GM18499 (cell line): ENCODE results near the gene HOXA10.

ENCODE experiments used
- ATAC-seq: cut with Tn5 transposase; IDR thresholded peaks from one replicate; pipeline ENCODE4 v1.9.1; 2021; ENCODE audit warnings: moderate number of reproducible peaks; ENCODE audit not compliant: insufficient read depth, unreplicated experiment

HOXA10 gene

DNA sequence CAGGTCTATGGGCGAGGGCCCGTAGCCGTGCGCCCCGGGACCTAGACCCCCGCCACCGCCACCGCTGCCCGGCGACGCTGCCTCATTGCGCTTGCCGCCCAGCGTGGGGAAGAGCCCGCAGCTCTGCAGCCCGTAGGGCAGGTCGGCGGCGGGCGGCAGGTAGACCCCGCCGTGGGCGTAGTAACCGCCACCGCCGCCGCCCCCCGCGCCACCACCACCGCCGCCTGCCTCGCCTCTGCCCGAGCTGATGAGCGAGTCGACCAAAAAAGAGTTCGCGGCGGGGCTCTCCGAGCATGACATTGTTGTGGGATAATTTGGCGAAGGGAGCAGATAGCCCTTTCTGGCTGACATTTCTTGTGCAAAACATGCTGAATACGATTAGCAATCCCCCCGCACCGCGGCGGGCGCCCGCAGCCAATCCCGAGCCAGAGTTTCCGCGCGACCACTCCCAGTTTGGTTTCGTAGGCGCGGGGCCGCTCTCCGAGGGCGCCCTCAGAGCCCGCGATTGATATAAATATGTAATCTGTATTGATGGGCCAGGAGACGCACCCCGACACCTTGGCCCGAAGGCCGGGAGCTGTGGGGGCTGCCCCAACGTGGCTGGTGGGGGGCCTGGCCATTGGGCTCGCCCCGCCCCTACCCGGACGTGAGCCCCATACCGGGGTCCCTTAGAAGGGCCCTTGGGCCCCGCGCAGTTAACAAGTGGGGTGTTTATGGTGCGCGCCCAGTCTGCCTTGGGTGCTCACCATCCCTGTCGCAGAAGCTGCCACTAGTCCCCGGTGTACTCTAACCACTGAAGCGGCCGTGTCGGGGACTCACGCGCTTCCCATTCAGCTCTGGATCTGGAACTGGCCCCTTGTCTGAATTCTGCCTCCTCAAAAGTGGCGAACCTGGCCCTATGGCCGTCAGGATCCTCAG is at the start of gene HOXA10:
HOXA10 (minus strand) TSS at position 365 of the 918 bp plus-strand sequence; CDS start at position 351, 14 bp downstream.
- no peak for ATAC-seq

DNA sequence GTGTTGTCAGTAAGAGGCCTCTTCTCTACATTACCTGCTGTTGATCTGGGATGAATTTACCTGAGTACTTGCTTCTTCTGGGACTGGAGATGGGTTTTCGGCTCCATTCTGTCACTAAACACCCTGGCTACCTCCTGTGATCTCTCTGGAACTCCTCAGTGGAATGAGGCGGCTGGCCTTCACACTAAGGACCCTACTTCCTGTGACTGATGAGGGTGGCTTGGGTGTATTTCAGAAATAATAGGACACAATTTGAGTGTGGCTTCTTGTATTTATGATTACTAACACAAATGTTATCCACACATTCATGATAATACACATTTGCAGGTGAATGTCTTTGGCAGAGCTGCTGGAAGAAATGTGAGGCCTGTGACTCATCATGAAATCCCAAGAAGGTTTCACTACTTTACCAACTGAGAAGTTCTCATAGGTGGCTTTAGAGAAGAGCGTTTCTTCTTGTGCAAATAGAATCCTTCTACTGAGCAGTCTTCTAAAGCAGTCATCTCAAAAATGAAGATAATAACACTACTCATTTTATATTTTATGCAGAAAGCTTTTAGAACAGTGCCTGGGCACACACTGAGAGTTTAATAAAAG is 47.2 kb upstream of the HOXA10 start:
- no peak for ATAC-seq

DNA sequence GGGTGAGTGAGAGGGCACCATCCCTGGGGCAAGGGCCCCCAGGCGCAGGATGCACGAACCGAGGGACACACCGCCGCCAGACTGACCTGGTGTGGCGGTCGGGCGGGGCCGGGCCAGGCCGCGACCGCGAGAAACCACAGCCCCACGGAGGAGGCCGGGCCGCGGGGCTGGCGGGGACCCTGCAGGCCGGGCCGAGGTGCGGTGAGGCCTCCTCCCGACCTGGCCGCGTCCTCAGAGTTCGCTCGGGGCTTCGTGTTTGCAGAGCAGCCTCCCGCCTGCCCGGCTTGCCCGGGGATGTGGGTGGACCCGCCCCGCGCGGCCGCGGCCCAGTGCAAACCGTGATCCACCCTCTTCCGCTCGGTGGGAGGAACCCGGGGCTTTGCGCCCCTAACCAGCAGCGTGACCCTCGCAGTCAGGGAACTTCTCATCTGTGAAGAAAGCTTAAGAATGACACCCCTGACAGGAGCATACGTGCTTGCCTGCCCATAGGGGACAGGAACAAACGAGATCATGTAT is 46.4 kb upstream of the HOXA10 start:
- no peak for ATAC-seq

DNA sequence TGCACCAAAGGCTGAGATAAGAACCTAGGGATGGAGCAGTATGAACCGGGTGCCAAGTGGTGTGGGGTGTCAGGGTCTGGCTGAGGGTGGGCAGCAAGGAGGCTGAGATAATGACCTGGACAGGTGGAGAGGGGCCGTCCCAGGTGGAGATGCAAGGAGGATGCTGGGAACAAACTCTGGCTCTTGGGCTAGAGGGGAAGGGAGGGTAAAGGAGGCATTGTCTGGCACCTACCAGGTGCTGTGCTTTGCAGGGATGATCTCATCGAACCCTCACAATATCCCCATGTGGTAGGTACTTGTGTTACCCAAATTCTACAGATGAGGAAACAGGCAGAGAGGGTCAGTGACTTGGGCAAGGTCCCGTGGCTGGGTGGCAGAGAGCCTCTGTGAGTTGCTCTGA is 45.7 kb upstream of the HOXA10 start:
- ATAC-seq = no peak

DNA sequence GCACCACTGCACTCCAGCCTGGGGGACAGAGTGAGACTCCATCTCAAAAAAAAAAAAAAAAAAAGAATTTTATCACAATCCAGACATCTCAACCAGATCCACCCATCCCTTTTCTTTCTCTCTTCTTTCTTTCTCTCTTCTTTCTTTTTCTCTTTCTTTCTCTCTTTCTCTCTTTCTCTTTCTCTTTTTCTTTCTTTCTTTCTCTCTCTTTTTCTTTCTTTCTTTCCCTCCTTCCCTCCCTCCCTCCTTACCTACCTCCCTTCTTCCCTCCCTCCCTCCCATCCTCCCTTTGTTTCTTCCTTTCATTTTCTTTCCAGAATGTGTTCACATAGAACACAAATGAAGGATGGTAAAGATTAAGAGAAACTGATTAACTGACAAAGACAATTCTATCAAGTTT is 43.8 kb upstream of the HOXA10 start:
- no peak for ATAC-seq

DNA sequence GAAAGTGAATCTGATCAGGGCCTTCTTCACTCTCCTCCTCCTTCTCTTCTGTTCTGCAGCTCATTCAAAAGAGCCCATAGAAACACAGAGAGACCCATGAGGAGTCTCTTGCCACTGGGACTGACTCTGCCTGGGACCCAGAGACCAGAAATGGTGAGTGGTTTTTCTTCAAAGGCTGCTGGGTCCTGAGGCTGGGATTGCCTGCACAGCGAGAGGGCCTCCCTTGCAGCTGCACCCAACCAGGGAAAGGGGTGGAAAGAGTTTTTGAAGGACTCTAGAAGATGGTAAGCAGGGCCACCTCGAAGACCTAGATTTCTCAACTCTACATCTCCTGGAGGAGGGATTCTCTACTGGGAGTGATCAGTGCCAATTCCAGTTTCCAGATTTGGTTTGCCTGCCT is 41.2 kb upstream of the HOXA10 start:
- ATAC-seq = no peak

DNA sequence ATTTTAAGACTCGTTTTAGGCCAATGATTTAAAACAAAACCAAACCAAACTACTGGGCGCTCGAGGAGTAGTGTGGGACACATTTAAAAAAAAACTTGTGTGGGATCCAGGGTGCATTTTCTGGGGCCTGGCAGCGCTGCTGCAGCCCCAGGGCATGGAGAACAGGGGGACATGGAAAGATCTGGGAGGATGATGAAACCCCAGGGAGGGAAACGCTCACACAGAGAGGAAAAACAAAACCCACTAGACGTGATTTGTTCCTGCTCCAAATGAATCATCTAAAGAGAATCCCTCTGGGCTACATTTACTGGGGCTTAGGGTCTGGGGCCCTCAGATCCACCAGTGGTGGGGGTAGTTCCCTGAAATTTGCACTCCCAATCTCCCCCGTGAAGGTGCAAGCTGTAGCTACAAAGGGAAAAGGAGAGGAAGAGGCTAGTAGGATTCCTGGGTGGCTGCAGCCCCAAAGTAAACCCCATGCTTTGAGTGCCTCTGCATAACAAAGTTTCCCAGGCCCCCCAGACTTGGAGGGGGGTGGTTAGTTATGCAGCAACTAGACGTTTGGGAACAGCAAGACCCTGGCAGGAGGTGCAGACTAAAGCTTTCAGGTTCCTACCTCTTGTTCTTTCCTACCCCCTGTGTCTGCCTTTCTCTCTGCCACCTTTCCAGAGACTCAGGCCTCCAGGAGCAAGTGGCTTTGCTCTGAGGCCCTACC is 40.3 kb upstream of the HOXA10 start:
- no peak for ATAC-seq

DNA sequence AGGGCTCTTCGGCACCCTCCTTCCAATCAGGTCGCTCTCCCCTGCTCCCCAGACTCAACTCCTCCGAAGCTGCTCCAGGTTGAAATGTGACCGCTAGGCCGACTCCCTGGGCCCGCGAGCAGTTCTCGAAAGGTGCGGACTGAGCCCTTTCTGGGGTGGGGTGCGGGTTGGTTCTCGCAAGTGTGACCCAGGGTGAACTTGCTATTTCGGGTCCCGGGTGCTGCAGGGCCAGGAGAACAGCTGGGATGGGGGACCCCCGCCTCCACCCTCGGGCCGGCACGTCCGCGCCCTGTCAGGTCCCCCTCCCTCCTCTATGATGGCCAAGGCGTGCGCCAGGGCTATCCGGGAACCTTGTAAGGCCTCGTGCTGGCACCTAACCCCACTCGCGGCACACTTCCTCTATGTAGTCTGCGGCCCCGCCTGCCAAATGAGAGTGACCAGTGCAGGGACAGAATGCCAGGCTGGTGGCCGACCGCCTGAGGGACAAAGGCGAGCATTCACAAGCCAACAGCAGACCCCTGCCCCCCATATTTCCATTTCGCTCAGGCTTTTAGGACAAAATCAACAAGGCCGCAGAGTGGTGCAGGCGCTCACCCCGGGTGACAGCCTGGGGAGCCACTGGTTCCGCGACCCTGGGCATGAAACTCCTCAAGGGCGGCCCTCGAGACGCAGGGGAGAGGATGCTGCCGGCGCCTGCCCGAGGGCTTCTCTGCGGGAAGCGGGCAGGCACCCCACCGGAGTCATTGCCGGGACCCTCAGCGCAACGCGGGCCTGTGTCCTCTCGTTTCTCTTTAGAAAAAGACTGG is 39.5 kb upstream of the HOXA10 start:
- no peak for ATAC-seq

DNA sequence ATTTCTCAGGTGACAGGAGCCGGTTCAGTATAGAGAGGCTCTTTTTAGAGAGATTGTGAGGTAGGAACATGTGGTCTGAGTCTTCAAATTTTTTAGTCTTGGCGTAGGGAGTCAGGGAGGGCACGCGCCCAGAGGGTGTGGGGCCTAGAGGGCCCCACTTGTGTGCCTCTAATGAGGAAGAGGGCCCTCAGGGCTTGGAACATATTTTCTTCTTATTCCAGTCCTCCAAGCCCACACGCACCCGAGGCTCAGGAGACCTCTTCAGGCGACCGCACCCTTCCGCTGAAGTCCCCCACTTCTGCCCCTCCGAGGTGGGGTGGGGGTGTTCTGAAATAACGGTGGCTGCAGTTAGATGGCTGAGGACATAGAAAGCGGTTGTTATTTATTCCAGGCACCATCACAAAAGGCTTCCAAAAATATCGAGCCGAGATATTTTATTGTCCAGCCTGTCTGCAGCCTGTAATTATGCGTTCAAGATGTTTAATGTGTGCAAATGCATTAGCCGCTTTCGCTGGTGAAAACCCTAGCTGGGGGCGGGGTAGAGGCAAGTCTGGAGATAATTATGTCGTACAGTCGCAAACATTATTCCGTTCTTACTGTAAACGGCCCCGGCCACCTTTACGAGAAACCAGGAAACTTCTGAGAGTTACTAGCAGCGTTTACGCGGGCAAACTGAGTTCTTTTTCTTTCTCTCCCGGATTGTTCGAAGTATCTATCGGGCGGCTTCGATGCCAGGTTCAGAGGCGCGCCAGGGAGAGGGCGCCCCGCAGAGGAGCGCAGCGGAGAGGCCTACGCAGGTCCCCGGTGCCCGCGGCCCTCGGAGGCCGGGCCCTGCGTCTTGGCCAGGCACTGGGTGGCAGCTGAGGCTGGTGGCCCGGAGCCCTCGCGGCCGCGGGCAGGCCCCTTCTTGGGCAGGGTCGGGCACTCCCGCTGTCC is 38.6 kb upstream of the HOXA10 start:
- ATAC-seq = no peak

DNA sequence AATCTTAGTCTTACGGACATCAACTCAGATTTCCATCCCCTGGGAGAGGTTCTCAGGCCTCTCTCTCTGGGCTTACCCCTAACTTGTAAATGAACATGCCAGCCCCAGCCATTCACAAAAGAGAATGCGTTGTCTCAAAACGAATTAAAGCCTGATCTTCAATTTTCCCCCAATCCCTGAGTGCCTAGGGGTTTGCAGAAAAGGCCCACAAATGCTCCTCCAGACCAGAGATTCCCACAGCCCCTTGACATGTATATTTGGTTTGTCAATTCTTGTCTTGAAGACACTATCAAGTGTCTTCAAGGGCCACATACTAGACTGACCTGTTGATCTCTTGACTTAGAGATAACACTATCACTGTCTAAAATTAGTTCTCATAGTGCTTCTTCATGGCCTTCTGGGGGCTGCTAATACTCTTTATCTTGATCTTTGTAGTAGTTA is 37.7 kb upstream of the HOXA10 start:
- no peak for ATAC-seq

DNA sequence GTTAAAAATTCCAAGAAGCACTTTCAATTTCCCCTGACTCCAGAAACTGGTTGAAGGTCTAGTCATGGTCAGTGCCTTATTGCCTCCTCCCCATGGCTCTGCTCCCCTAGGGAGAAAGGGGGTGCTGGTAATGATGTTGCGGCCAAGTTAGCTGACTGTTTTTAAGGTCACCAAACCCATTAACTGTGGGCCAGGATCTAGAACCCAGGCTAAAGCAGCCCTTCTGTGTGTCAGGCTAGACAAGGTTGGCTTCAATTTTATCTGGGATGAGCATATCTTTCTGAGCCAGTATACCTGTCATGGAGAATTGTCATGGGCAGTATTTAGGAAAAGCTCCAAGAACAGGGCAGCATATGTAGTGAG is 36.9 kb upstream of the HOXA10 start:
- ATAC-seq = no peak

DNA sequence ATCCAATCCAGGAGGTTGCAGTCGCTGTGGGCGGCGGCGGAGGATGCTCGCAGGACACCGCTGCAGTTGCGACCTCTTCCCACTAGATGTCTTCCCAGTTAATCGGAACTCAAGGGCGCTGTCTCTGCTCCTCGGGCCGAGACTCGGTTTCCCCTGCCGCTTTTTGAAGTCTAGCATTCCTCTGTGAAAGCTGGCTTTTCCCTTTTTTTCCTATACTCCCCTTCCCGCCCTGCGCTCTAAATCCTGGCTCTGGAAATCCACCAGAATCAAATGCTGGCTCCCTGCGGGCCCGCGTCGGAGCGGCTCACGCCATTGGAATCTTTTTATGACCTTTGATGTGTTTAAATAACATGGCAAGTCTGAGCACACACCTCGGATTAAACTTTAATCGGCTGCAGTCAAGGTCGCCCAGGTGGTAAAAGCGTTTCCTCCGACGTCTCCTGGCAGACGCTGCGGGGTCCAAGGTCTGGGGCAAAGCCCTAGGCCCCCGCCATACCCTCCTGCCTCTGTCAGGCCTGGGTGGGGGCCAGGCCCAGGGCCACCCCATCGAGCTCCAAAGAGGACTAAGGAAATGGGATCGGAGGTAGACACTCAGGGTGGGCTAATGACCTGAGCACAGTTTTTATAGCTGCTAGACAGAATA is 36.4 kb upstream of the HOXA10 start:
- no peak for ATAC-seq

DNA sequence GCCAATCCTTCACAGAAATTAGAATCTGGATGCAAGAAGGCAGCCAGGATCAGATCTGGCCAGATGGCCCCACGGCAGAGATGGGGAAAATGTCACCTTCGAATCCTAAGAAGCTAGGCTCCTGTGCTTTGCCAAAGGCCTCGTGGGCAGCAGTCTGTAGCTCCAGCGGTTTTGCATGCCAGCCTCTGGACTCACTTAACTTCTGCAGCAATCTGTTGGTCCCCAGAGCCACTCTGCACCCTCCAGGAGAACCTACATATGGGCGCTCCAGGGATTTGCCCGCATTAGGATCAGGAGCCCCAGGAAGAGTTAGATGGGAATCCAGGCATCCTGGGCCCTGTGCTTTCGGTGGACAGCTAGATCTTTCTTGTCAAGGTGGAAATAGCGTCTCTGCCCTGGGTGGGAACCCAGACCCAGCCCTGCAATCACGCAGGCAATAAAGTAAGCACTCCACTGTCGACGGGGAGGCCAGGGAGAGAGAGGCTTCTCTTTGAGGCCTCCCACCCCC is 35.9 kb upstream of the HOXA10 start:
- no peak for ATAC-seq

DNA sequence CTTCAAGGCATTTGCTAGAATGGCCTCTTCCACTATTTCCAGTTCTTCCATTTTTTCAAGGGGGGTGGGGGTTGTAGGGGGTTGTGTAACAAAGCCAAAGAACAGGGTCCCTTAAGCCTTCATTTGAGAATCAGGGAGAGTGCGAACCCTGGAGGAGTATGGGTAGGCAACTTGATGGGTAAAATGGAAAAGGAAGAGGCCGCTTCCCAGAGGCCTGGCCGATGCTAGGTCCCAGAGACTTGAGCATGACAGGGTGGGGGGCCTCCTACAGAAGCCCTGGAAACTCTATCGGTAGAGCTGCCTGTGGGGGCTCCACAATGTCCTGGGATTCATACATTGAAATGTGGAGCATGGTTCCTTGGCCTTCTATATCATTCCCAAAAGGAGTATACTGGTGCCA is 34.9 kb upstream of the HOXA10 start:
- ATAC-seq = no peak

DNA sequence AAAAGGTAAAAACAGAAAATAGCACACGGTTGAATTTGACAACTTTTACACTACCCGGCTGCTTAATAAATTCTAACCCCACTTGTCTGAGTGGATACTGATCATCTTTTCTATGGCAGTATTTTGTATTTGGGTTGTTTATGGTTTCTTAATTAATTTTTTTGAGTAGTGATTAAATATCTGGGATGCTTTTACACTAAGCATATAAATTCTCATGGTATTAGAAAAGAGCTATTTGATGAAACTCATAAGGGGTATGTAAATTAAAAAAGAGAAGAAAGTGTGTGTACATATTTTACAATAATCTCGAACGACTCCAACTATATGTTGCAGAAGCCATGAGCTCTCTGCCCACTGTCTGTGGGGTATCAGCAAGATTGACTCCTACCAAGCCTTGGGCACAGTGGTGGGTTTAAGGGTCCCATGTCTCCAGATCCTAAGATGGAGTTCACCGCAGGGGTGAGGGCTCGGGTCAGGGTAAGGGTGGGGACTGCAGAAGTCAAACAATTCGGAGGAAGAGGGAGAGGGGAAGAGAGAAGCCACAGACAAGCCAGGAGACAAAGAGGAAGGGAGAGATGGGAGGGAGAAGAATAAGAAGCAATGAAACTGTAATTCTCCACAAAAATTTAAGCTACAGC is 33.3 kb upstream of the HOXA10 start:
- ATAC-seq = no peak

DNA sequence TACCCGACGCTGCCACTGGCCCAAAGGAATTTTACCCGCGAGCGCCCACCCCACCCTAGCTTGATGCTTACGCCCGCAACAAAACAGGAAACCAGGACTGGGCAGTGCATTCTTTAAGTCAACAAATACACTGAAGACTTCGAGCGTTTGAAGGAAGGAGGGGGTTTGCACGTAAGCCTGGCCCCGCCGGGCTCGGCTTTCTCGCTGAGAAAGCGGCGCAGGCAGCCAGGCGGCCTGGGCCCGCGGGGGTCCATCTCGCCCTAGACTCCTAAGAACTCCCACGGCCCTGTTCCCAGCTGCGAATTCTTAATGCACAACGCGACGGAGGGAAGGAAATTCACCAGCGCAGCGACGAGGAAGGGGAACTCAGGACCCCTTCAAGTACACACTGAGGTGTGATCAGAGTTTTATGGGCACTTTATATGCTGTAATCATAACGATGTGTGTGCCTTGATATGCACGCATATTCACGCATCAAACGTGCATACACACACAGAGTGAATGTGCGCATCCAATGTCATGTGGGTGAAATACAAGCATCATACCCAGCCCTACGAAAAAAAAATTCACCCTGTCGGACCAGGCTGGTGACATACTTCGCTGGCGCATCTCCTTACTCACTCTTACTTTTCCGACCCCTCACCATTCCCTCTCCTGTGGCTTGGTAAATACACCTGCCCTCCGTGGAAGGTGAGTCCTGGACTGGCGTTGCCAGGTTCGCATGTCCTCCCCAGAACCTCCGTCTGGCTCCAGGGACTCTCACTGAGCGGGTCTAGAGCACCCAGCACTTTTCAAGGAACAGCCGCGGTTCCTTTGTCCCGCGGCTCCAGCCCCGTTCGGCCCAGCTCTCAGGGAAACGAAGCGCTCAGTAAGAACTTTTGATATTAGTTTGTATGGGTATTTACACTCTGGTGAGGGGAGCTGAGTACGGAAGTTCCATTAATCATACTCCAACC is 31.5 kb upstream of the HOXA10 start:
- no peak for ATAC-seq

DNA sequence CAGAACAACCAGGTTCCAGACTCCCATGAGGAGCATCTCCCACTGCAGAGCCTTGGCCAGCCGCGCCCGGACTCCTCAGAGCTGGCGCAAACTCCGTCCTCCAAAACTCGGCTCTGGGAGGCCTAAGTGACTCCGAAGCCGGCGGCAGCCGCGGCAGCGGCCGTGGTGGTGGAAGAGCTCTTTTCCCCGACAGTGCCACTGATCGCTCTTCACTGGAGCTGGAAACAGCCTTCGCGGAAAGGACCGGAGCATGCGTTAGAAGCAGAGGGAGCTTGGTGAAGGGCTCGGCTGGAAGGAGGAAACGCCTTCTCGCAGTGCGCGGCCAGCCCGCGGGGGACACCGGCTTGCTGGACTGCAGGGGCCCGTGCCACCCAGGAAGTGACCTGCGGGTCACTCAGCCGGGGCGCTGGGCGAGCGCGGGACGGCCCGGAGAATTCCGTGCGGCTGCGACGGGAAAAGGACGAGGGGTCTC is 30.8 kb upstream of the HOXA10 start:
- no peak for ATAC-seq
